ENCODE results near the gene EMC8.

DNA sequence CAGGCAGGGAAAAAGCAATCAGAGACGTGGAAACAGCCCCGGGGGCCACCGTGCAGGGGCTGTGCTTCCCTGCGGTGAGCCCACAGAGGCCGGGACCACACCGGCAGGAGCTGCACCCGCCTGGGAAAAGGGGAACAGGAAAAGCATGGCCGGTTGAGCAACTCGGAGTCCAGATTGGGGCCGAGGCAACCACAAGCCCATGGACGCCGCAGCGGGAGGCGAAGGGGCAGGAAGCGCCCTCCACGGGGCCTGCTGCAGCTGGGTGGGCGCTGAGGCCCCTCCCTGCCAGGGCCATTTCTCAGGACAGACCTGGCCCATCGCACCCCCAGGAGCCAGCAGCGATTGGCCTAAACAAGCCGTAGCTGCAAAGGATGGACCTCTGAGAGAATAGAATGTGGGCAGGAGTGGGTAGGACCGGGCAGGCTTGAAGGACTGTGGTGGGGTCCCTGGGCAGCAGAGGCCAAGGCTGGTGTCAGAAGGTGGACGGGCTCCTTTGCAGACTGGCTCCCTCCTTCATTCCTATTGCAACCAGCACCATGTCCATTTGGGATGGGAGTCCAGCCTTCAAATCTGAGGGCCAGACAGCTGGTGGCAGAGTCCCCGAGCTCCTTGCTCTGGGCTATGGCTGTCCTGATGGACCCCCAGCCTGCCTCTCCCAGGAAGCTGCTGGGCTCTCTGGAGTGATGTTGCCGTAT, 30.6 kb upstream of the EMC8 start:
- TF ChIP-seq ZNF248 (tag by site-specific recombination; IDR thresholded peaks at IDR 0.05) = no peak
- no peak for TF ChIP-seq SP2 (tag by site-specific recombination; IDR thresholded peaks at IDR 0.05)
- TF ChIP-seq, protein P1, sequence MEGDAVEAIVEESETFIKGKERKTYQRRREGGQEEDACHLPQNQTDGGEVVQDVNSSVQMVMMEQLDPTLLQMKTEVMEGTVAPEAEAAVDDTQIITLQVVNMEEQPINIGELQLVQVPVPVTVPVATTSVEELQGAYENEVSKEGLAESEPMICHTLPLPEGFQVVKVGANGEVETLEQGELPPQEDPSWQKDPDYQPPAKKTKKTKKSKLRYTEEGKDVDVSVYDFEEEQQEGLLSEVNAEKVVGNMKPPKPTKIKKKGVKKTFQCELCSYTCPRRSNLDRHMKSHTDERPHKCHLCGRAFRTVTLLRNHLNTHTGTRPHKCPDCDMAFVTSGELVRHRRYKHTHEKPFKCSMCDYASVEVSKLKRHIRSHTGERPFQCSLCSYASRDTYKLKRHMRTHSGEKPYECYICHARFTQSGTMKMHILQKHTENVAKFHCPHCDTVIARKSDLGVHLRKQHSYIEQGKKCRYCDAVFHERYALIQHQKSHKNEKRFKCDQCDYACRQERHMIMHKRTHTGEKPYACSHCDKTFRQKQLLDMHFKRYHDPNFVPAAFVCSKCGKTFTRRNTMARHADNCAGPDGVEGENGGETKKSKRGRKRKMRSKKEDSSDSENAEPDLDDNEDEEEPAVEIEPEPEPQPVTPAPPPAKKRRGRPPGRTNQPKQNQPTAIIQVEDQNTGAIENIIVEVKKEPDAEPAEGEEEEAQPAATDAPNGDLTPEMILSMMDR (tag by site-specific recombination; IDR thresholded peaks at IDR 0.05) = no peak
- no peak for TF ChIP-seq KLF16 (tag by site-specific recombination; IDR thresholded peaks at IDR 0.05)
- no peak for TF ChIP-seq ZNF843 (tag by site-specific recombination; IDR thresholded peaks at IDR 0.05)
- no peak for TF ChIP-seq ZNF155 (tag by site-specific recombination; IDR thresholded peaks at IDR 0.05)
- TF ChIP-seq, protein P2, sequence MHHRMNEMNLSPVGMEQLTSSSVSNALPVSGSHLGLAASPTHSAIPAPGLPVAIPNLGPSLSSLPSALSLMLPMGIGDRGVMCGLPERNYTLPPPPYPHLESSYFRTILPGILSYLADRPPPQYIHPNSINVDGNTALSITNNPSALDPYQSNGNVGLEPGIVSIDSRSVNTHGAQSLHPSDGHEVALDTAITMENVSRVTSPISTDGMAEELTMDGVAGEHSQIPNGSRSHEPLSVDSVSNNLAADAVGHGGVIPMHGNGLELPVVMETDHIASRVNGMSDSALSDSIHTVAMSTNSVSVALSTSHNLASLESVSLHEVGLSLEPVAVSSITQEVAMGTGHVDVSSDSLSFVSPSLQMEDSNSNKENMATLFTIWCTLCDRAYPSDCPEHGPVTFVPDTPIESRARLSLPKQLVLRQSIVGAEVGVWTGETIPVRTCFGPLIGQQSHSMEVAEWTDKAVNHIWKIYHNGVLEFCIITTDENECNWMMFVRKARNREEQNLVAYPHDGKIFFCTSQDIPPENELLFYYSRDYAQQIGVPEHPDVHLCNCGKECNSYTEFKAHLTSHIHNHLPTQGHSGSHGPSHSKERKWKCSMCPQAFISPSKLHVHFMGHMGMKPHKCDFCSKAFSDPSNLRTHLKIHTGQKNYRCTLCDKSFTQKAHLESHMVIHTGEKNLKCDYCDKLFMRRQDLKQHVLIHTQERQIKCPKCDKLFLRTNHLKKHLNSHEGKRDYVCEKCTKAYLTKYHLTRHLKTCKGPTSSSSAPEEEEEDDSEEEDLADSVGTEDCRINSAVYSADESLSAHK (tag by site-specific recombination; IDR thresholded peaks at IDR 0.05) = no peak
- TF ChIP-seq, protein P3, sequence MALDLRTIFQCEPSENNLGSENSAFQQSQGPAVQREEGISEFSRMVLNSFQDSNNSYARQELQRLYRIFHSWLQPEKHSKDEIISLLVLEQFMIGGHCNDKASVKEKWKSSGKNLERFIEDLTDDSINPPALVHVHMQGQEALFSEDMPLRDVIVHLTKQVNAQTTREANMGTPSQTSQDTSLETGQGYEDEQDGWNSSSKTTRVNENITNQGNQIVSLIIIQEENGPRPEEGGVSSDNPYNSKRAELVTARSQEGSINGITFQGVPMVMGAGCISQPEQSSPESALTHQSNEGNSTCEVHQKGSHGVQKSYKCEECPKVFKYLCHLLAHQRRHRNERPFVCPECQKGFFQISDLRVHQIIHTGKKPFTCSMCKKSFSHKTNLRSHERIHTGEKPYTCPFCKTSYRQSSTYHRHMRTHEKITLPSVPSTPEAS (tag by site-specific recombination; IDR thresholded peaks at IDR 0.05) = no peak
- no peak for TF ChIP-seq MZF1 (tag by site-specific recombination; IDR thresholded peaks at IDR 0.05; ENCODE audit: borderline replicate concordance)
- TF ChIP-seq YY1 (tag by site-specific recombination; IDR thresholded peaks at IDR 0.05) = no peak
- TF ChIP-seq ZNF433 (tag by site-specific recombination; IDR thresholded peaks at IDR 0.05; ENCODE audit: low read depth) = no peak
- no peak for TF ChIP-seq ZNF830 (tag by site-specific recombination; IDR thresholded peaks at IDR 0.05; ENCODE audit: low read depth)
- no peak for TF ChIP-seq ZNF274 (IDR thresholded peaks at IDR 0.05; ENCODE audit: low read length)
- TF ChIP-seq ZNF274 (tag by site-specific recombination; IDR thresholded peaks at IDR 0.05; ENCODE audit: borderline replicate concordance) = no peak

Data from HEK293 (cell line).